GM21360 (cell line): ENCODE results near the gene PHACTR3.

ENCODE experiments used
- ATAC-seq: cut with Tn5 transposase; IDR thresholded peaks from one replicate; pipeline ENCODE4 v1.9.1; 2021; ENCODE audit warnings: mild to moderate bottlenecking, moderate library complexity; ENCODE audit not compliant: unreplicated experiment

The PHACTR3 gene

GRCh38 chr20:59573837-59574236, 30.5 kb upstream of the PHACTR3 start:
- no peak for ATAC-seq

DNA sequence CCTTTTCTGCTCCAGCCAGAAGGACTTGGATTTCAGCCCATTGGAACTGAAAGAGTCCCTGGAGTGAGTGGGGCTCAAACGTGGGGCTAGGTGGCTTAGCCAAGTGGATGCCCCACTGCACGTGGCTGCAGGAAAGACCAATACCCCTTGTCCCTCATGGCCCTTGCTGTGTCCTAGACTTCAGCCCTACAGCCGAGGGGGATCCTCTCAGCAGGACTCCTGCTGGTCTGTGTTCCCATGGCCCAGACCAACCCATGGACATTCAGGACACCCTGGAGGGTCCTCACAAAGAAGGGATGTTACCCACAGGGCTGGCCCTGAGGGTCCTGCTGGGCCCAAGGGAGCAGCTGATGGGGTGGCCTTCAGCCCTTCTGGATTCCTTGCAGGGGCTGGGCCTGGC, 30.0 kb upstream of the PHACTR3 start:
- no peak for ATAC-seq

DNA sequence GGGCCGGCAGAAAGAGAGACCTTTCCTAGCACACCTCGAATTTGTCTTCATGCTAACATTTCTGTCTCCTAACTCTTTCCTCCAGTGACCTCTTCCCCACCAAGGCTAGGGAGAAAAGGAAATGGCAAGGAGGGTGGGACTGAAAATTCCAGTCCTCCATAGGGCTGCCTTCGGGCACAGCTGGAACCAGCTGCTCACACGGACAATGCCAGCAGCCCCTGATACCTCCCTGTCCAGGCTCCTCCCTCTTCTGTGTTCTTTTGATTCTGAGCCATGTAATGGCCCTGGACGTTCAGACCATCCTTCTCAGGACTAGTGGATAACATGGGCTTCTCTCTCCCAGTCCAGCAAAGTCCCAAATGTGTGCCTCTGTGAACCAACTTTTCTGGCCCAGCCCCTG, 29.1 kb upstream of the PHACTR3 start:
- no peak for ATAC-seq

DNA sequence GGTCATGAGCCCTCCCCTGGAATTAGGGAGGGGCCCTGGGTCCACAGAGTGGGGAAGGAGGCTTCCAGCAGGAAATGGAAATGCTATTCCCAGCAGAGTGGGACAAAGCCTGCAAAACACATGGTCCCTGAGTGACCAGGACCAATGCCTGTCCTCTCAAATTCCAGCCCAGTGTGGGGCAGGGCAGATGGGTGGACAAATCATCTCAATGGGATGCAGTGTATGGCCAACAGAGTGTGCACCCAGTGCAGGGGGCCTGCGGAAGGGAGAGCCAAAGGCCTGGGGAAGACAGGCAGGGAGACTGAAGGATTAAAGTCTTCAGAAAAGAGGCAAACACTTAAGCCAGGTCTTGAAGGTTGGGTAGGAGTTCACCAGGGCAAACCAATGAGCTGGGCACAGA, 28.7 kb upstream of the PHACTR3 start:
- ATAC-seq = no peak

- no peak for ATAC-seq
Observed at GRCh38 chr20:59576216-59576953, 28.0 kb upstream of the PHACTR3 start.

GRCh38 chr20:59577037-59577808, 27.1 kb upstream of the PHACTR3 start:
- ATAC-seq = no peak

DNA sequence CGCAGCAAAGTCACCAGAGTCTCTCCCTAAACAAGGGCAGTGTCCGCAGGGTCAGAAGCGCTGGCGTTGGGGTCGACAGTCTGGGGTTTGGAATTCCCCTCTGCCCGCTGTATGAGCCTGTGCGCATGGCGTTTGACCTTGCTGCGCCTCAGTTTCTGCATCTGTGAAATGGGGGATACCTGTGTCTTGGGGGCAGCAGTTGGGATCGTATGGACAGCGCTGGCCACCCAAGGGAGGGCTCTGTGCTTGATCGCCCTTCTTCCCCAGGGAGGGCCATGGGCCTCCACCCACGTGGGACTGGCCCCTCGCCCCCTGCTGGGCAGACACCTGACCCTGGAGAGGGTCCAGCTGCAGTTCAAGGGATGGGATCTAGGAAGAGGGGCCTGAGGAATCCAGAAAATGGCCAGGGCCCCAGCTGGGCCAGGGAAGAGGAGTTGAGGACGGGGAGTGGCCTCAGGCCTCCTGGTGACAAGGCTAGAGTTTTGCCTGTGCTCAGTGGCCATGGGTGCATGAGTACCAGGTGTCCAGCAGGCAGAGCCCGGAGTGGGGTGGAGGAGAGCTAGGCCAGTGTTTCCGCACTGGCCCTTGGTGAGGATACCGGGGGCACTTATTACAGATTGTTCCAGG, 26.4 kb upstream of the PHACTR3 start:
- no peak for ATAC-seq

- ATAC-seq = no peak
Observed at GRCh38 chr20:59578436-59579403, 25.6 kb upstream of the PHACTR3 start.

DNA sequence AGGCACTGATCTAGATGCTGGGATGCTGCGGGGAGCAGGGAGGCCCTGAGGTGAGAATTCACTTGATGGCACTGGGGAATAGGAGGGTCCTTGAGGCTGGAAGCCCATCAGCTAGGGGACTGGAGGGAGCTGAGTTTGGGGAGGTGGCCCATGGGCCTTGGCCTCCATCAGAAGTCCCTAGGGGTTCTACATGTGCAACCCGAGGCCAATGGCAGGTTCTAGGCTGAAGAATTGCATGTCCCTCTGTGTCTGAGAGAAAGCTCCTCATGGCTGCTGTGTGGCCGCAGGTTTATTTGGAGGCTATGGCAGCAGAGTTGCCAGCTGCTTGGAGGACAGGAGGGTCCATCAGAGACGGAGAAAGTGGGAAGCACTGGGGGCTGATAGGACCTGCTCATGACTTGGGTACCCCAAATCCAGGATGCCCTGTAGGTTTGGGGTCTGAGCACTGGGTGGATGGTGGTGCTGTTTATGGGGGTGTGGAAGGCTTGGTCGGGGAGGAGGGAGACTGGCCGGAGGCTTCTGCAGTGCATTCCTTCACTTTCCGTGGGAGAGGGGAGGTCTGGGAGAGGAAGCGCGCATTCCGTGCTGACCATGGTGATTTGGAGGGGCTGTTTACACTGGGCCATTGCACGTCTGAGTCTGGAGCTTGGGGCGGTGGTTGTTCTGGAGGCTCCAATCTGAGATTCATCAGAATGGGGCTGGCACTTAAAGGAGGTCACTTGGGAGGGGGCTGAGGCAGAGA, 24.8 kb upstream of the PHACTR3 start:
- ATAC-seq = no peak

- no peak for ATAC-seq
Observed at GRCh38 chr20:59580146-59580946, 24.0 kb upstream of the PHACTR3 start.

GRCh38 chr20:59580991-59581401, 23.3 kb upstream of the PHACTR3 start:
- ATAC-seq = no peak

- ATAC-seq = no peak
Observed at GRCh38 chr20:59581993-59582679, 22.2 kb upstream of the PHACTR3 start.

DNA sequence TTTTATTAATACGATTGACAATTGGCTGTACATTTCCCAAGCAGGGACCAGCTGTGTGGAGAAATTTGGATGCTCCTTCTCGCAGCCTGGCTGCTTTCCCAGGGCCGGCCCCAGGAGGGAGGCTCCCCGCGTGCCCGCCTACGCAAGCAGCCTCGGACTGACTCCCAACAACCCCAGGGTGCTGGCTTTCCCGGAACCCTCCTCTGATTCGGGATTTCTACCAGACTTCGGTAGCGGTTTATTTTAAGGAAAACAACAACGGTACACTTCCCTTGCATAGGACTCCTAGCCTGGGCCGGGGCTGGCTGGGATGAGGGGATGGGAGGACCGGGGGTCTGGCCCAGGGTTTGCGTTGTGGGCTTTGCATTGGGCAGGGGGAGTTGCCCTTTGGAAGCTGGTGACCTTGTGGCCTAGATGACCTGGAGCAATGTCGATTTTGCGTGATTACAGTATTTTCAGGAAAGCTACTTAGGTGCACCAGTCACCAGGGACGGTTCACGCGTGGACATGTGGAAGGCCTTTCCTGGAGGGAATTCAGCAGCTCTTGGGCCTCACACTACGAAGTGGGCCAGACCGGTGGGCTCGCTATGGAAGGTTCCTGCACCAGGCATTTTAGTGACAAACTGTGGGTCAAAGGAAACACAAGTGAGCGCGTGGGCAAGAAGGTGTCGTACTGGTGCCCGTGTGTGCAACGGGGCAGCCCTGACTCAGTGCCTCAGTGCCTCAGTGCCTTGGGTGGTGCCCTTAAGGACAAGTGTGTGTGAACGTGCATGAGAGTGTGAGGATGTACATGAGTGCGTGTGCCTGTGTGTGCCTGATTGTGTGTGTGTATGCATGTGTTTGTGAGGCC, 20.7 kb upstream of the PHACTR3 start:
- ATAC-seq = no peak

- ATAC-seq = no peak
Observed at GRCh38 chr20:59584278-59584925, 19.9 kb upstream of the PHACTR3 start.

DNA sequence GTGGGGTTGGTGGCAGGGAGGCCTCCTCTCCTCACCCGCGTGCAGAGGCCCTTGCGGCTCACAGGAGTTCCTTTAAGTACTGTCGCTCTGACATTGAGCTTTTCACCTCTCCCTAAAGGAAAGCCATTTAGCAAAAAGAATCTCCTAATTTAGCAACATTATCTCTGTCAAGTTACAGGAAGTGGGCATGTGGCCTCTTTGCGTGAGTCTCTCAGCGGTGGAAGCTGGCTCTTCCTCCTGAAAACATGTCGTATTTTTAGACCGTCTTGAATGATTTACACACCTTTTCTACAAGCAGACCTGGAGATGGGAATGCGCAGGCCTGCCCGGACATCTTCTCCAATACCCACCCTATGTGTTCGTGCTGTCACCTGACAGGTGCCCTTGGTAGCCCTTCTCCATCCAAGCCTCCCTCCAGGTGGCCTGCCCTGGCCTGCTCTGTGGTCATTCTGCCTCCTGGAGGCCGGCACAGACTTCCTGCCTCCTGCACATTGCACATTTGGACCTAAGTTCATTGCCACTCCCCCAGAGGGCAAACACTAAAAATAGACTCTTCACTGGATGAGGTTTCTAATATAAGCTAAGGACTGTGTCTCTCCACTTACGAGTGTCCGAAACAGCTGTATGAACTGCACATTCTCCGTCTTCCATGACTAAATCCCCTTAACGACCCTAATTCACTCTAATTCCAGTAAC, 18.5 kb upstream of the PHACTR3 start:
- ATAC-seq = no peak

GRCh38 chr20:59586613-59587012, 17.7 kb upstream of the PHACTR3 start:
- no peak for ATAC-seq

DNA sequence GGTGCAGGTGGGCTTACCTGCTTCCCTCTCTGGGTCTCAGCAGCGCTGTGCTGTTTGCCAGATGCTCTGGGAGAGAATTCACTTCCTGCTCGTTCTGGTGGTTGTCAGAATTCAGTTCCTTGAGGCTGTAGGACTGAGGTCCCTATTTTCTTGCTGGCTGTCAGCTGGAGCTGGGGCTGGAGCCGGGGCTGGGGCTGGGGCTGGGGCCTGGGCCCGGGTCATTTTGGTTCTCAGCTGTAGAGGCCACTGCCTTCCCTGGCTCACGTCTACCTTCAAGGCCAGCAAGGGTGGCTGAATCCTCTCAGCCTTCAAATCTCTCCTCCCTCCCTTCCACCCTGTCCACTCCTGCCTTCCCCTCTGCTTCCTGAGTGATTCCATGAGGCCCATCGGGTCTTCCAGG, 16.8 kb upstream of the PHACTR3 start:
- ATAC-seq = no peak
